IMR-90 (cell line): ENCODE data around the gene SEC14L1. TPM values are rescaled to one million over a fixed set of nuclear protein-coding genes. Genes with fewer than 3 reads are reported as not detected.

ENCODE experiments used
- ATAC-seq: fragments of 200-7000 bp; cut with Tn5 transposase; 2 replicates; pipeline ENCODE4 v1.9.1; 2020; ENCODE audit warnings: low read depth, mild to moderate bottlenecking, moderate library complexity
- BruUV-seq: library from RNA; stranded (reverse); fragments of 400-500 nt; replicated peaks from 2 replicates; lab custom pipeline; 2021; lab: Mats Ljungman, UMichigan
- CTCF ChIA-PET: fragments of 300-600 bp; formaldehyde crosslinking; extraction: SDS; loops from one replicate; lab custom pipeline; 2021; ENCODE audit warnings: antibody characterized with exemption; lab: Yijun Ruan, JAX
- POLR2A ChIA-PET: fragments of 300-600 bp; sonication (Branson Sonifier 250); formaldehyde crosslinking; loops from one replicate; lab custom pipeline; 2022; ENCODE audit warnings: antibody characterized with exemption; ENCODE audit not compliant: unreplicated experiment; lab: Charles Lee
- DNase-seq: peaks from one replicate; pipeline ENCODE4 v3.0.0; 2013
- H2AFZ ChIP-seq: replicated peaks from 2 replicates; pipeline ENCODE3; 2013; ENCODE audit warnings: low read length, mild to moderate bottlenecking; ENCODE audit not compliant: poor library complexity
- H2AK5ac ChIP-seq: 2 replicates; pipeline ENCODE4 v1.6.1; 2013; ENCODE audit warnings: low read depth, low read length, inconsistent platforms
- H2AK9ac ChIP-seq: replicated peaks from 2 replicates; pipeline ENCODE3; 2013; ENCODE audit warnings: mild to moderate bottlenecking, low read depth, low read length, moderate library complexity; ENCODE audit not compliant: poor library complexity
- H2BK120ac ChIP-seq: 2 replicates; pipeline ENCODE4 v1.6.1; 2013; ENCODE audit warnings: low read depth, low read length, inconsistent platforms
- H2BK15ac ChIP-seq: 3 replicates; pipeline ENCODE4 v1.6.1; 2013; ENCODE audit warnings: low read depth, low read length, inconsistent platforms
- H2BK20ac ChIP-seq: 2 replicates; pipeline ENCODE4 v1.6.1; 2013; ENCODE audit warnings: low read depth, mild to moderate bottlenecking, inconsistent platforms, low read length, moderate library complexity
- H2BK5ac ChIP-seq: 2 replicates; pipeline ENCODE4 v1.6.1; 2013; ENCODE audit warnings: mild to moderate bottlenecking, low read depth, low read length, inconsistent platforms; ENCODE audit not compliant: poor library complexity, severe bottlenecking
- H3K14ac ChIP-seq: replicated peaks from 2 replicates; pipeline ENCODE4 v1.6.1; 2013; ENCODE audit warnings: low read depth, low read length, inconsistent platforms
- H3K18ac ChIP-seq: 2 replicates; pipeline ENCODE4 v1.6.1; 2013; ENCODE audit warnings: low read depth, low read length, control low read depth
- H3K23ac ChIP-seq: 2 replicates; pipeline ENCODE4 v1.6.1; 2013; ENCODE audit warnings: low read depth, low read length, inconsistent platforms
- H3K27ac ChIP-seq: 2 replicates; pipeline ENCODE4 v1.5.1; 2013; ENCODE audit warnings: mild to moderate bottlenecking, control low read depth, low read length; ENCODE audit not compliant: insufficient read depth
- H3K27me3 ChIP-seq: 2 replicates; pipeline ENCODE4 v1.6.1; 2013; ENCODE audit warnings: low read length; ENCODE audit not compliant: control insufficient read depth, insufficient read depth
- H3K36me3 ChIP-seq: 2 replicates; pipeline ENCODE4 v1.6.1; 2013; ENCODE audit warnings: low read length, mixed read lengths; ENCODE audit not compliant: control insufficient read depth, insufficient read depth
- H3K4ac ChIP-seq: 2 replicates; pipeline ENCODE4 v1.6.1; 2013; ENCODE audit warnings: low read depth, low read length, inconsistent platforms
- H3K4me1 ChIP-seq: 2 replicates; pipeline ENCODE4 v1.6.1; 2013; ENCODE audit warnings: low read length, mixed read lengths; ENCODE audit not compliant: control insufficient read depth, insufficient read depth
- H3K4me2 ChIP-seq: 2 replicates; pipeline ENCODE4 v1.6.1; 2013; ENCODE audit warnings: low read depth, mild to moderate bottlenecking, control low read depth, low read length, moderate library complexity
- H3K4me3 ChIP-seq: 2 replicates; pipeline ENCODE4 v1.5.1; 2013; ENCODE audit warnings: low read depth, mild to moderate bottlenecking, control low read depth, low read length, moderate library complexity; ENCODE audit not compliant: insufficient read depth
- H3K56ac ChIP-seq: 2 replicates; pipeline ENCODE4 v1.6.1; 2013; ENCODE audit warnings: low read length, inconsistent platforms; ENCODE audit not compliant: insufficient read depth; ENCODE audit errors: extremely low read depth
- H3K79me1 ChIP-seq, 2 experiments: 2 replicates each; pipeline ENCODE4 v1.6.1; 2013; ENCODE audit warnings: low read length in 2 of 2, inconsistent platforms in 1 of 2, low read depth in 1 of 2
- H3K9ac ChIP-seq: 2 replicates; pipeline ENCODE4 v1.6.1; 2013; ENCODE audit warnings: low read depth, low read length, control low read depth
- H3K9me1 ChIP-seq: 2 replicates; pipeline ENCODE4 v1.6.1; 2013; ENCODE audit warnings: low read length, inconsistent platforms; ENCODE audit not compliant: insufficient read depth
- H3K9me3 ChIP-seq: 2 replicates; pipeline ENCODE4 v1.6.1; 2013; ENCODE audit warnings: low read length; ENCODE audit not compliant: control insufficient read depth, insufficient read depth
- H4K20me1 ChIP-seq: 2 replicates; pipeline ENCODE4 v1.6.1; 2013; ENCODE audit warnings: low read length, inconsistent platforms; ENCODE audit not compliant: insufficient read depth
- H4K5ac ChIP-seq: 2 replicates; pipeline ENCODE4 v1.6.1; 2013; ENCODE audit warnings: mild to moderate bottlenecking, low read depth, low read length, control low read depth
- H4K8ac ChIP-seq, 2 experiments: 2 replicates each; pipeline ENCODE4 v1.6.1; 2013; ENCODE audit warnings: low read depth in 2 of 2, low read length in 2 of 2, control low read depth in 1 of 2, inconsistent platforms in 1 of 2
- H4K91ac ChIP-seq: 2 replicates; pipeline ENCODE4 v1.6.1; 2013; ENCODE audit warnings: low read depth, low read length, inconsistent platforms; ENCODE audit not compliant: insufficient read depth
- CEBPB ChIP-seq: IDR thresholded peaks from 2 replicates; pipeline ENCODE4 v1.6.1; 2012; ENCODE audit warnings: low read depth, low read length, improper control_type of control experiment
- CHD1 ChIP-seq: IDR thresholded peaks from 2 replicates; pipeline ENCODE4 v1.6.1; 2012; ENCODE audit warnings: low read depth, low read length, improper control_type of control experiment
- FOS ChIP-seq: fragments of 150-350 bp; IDR thresholded peaks from 2 replicates; pipeline ENCODE4 v1.6.1; 2016; ENCODE audit warnings: low read depth, low read length
- MAFK ChIP-seq: IDR thresholded peaks from 2 replicates; pipeline ENCODE4 v1.6.1; 2012; ENCODE audit warnings: low read depth, low read length, improper control_type of control experiment
- MAZ ChIP-seq: IDR thresholded peaks from 2 replicates; pipeline ENCODE4 v1.6.1; 2012; ENCODE audit warnings: low read depth, mild to moderate bottlenecking, low read length, improper control_type of control experiment, moderate library complexity, borderline replicate concordance
- MXI1 ChIP-seq: IDR thresholded peaks from 2 replicates; pipeline ENCODE4 v1.6.1; 2012; ENCODE audit warnings: low read depth, mild to moderate bottlenecking, low read length, moderate library complexity, borderline replicate concordance
- NFE2L2 ChIP-seq: fragments of 150-350 bp; IDR thresholded peaks from 2 replicates; pipeline ENCODE4 v1.6.1; 2016; ENCODE audit warnings: low read depth, mild to moderate bottlenecking, low read length
- RAD21 ChIP-seq: IDR thresholded peaks from 2 replicates; pipeline ENCODE4 v1.6.1; 2012; ENCODE audit warnings: low read length, improper control_type of control experiment
- RCOR1 ChIP-seq: IDR thresholded peaks from 2 replicates; pipeline ENCODE4 v1.6.1; 2012; ENCODE audit warnings: mild to moderate bottlenecking, low read length, improper control_type of control experiment; ENCODE audit not compliant: insufficient replicate concordance
- RFX5 ChIP-seq: IDR thresholded peaks from 2 replicates; pipeline ENCODE4 v1.8.0; 2012; ENCODE audit warnings: low read depth, mild to moderate bottlenecking, low read length, moderate library complexity
- WGBS, 2 experiments: methylation state at CpG; one replicate each; pipeline versions ENCODE4 v1.1.5 to v1.1.7; 2013; ENCODE audit warnings: missing lambda C conversion rate in 2 of 2; ENCODE audit not compliant: insufficient read length in 1 of 2; ENCODE audit errors: extremely low coverage in 2 of 2; 5-methylcytosine and 5-hydroxymethylcytosine counted together
- dilution Hi-C: fragments of 300-500 bp; cut with HindIII; formaldehyde crosslinking; loops from one replicate; pipeline ENCODE4 v1.14.3; 2018; ENCODE audit warnings: low sequenced_read_pairs; ENCODE audit not compliant: unreplicated experiment
- in situ Hi-C: fragments of 300-500 bp; cut with MboI; formaldehyde crosslinking; loops from 3 replicates; pipeline ENCODE4 v1.14.3; 2019; ENCODE audit warnings: low sequenced_read_pairs, inconsistent platforms, mixed read lengths
- intact Hi-C: fragments of 100-400 bp; cut with micrococcal nuclease; formaldehyde crosslinking; loops from 2 replicates; pipeline ENCODE4 v1.10.0; 2022
- polyA plus RNA-seq, 3 experiments: library from polyadenylated mRNA; depleted of rRNA; stranded (reverse); fragments of >200 nt; gene quantifications; 2 replicates each; pipeline ENCODE4 v1.2.3, GENCODE V29; 2012; ENCODE audit warnings: low replicate concordance in 1 of 3
- total RNA-seq: library from RNA; depleted of rRNA; stranded (reverse); fragments of >200 nt; gene quantifications from 2 replicates; pipeline ENCODE4 v1.2.3, GENCODE V29; 2012
- TF ChIP-seq, protein P1 (sequence below): conservative IDR thresholded peaks from 2 replicates; pipeline ENCODE4 v1.5.1; 2012; ENCODE audit warnings: mild to moderate bottlenecking, low read depth, low read length, improper control_type of control experiment

The SEC14L1 gene
- total and polyA plus RNA-seq, 2 of the 4 experiments (the other 2 are of a cell fraction): 24.9 to 35.8 TPM

DNA sequence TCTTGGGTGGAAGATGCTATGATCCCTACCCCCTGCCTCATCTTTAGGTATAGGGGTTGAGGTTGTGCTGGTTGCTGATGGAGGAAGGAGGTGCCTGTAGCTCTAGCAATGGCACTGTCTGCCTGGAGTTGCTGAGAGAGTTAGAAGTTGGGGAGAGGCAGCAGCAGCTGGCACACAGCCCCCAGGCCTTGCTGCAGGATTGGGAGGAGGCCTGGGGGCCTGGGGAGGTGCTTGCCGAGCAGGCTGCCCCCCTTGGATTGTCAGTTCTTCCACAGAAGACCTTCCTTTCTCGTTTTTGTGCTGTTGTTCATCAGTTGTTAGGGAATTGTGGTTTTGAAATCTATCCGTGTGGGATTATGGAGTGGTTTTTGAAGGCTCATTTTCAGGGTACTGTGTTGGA is 52.9 kb downstream of the SEC14L1 start:
- H2AK5ac ChIP-seq: no peak overlapping the region
- peaks cover 20 to 45% of the 10 kb centered on the region in 2 experiments for H3K79me1 ChIP-seq
- in situ Hi-C loops (no loop called here), dilution Hi-C loops (no loop called here), intact Hi-C loops (no loop called here)
- H3K18ac ChIP-seq: no peak overlapping the region
- no peak overlapping the region for H3K4ac ChIP-seq
- H2AFZ ChIP-seq: no peak overlapping the region
- H3K27me3 ChIP-seq: no peaks in the 10 kb centered on the region
- BruUV-seq: no TSS peak
- 60% methylated on average over 1 of the region's 3 CpGs; no CpG with 5 or more reads in 1 of the 2 experiments for WGBS, 2 experiments
- H3K4me3 ChIP-seq: no peak overlapping the region
- ChIA-PET CTCF (no interaction called here), POLR2A (no interaction called here)
- H2AK9ac ChIP-seq: peak overlapping the region; percentile 17
- peaks cover 2% of the 10 kb centered on the region; the same call in 1 of the 2 replicates for H3K4me1 ChIP-seq
- H3K23ac ChIP-seq: no peak overlapping the region
- no peak overlapping the region for H2BK120ac ChIP-seq
- H3K56ac ChIP-seq: no peak overlapping the region
- TF ChIP-seq RFX5 (no peak), CEBPB (no peak), MXI1 (no peak), CHD1 (no peak), RAD21 (no peak), NFE2L2 (no peak), MAFK (no peak), FOS (no peak), RCOR1 (no peak), MAZ (no peak)
- TF ChIP-seq, protein P1, sequence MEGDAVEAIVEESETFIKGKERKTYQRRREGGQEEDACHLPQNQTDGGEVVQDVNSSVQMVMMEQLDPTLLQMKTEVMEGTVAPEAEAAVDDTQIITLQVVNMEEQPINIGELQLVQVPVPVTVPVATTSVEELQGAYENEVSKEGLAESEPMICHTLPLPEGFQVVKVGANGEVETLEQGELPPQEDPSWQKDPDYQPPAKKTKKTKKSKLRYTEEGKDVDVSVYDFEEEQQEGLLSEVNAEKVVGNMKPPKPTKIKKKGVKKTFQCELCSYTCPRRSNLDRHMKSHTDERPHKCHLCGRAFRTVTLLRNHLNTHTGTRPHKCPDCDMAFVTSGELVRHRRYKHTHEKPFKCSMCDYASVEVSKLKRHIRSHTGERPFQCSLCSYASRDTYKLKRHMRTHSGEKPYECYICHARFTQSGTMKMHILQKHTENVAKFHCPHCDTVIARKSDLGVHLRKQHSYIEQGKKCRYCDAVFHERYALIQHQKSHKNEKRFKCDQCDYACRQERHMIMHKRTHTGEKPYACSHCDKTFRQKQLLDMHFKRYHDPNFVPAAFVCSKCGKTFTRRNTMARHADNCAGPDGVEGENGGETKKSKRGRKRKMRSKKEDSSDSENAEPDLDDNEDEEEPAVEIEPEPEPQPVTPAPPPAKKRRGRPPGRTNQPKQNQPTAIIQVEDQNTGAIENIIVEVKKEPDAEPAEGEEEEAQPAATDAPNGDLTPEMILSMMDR: no peak
- H3K9me3 ChIP-seq: no peaks in the 10 kb centered on the region
- H4K8ac ChIP-seq: no peak overlapping the region
- H3K9ac ChIP-seq: no peak overlapping the region
- H3K36me3 ChIP-seq: peaks cover 42% of the 10 kb centered on the region
- H2BK5ac ChIP-seq: no peak overlapping the region
- H4K91ac ChIP-seq: no peak overlapping the region
- H3K27ac ChIP-seq: no peak overlapping the region
- H4K5ac ChIP-seq: no peak overlapping the region
- H3K9me1 ChIP-seq: peaks cover 4% of the 10 kb centered on the region; the same call in 1 of the 2 replicates
- no peak overlapping the region for H2BK20ac ChIP-seq
- H2BK15ac ChIP-seq: no peak overlapping the region
- no peak overlapping the region for H3K14ac ChIP-seq
- ATAC-seq (no peak), DNase-seq (no peak)
- H3K4me2 ChIP-seq: no peak overlapping the region
- H4K20me1 ChIP-seq: 0 out of 2 replicates have a peak, but pooled peaks cover 1% of the 10 kb centered on the region
